ENCODE measurements around the gene IGSF22. TPM values are rescaled to one million over a fixed set of nuclear protein-coding genes. Genes with fewer than 3 reads are reported as not detected.

IGSF22 gene
- total RNA-seq, 4 donors from 2014 or later, result not detected

DNA sequence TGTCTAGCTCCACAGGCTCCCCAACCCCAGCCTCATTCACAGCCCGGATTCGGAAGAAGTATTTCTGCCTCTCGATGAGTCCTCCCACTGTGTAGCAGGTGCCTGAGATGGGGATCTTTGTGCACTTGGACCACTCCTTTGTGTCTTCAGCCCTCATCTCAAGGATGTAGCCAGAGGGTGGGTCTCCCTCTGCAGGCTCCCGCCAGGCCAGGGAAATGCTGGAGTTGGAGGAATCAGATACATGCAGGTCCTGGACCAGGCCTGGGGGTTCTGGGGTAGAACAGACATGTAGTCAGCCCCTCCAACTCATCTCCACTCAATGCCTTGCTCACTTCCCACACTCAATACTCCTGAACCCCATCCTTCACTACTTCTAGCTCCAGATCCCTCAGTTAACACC, 16.6 kb downstream of the IGSF22 start:
- TF ChIP-seq, protein P1, sequence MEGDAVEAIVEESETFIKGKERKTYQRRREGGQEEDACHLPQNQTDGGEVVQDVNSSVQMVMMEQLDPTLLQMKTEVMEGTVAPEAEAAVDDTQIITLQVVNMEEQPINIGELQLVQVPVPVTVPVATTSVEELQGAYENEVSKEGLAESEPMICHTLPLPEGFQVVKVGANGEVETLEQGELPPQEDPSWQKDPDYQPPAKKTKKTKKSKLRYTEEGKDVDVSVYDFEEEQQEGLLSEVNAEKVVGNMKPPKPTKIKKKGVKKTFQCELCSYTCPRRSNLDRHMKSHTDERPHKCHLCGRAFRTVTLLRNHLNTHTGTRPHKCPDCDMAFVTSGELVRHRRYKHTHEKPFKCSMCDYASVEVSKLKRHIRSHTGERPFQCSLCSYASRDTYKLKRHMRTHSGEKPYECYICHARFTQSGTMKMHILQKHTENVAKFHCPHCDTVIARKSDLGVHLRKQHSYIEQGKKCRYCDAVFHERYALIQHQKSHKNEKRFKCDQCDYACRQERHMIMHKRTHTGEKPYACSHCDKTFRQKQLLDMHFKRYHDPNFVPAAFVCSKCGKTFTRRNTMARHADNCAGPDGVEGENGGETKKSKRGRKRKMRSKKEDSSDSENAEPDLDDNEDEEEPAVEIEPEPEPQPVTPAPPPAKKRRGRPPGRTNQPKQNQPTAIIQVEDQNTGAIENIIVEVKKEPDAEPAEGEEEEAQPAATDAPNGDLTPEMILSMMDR (IDR thresholded peaks at IDR 0.05 in 4 of 5, conservative IDR thresholded peaks at IDR 0.05 in 1 of 5), result no peak
- no peak for TF ChIP-seq POLR2A (IDR thresholded peaks at IDR 0.05)
- Histone ChIP-seq H3K9me3 (no peaks in the 10 kb centered on the region), H3K4me1 (peaks cover 7 to 16% of the 10 kb centered on the region in 2 donors), H3K4me3 (no peak overlapping the region), H3K27ac (no peak overlapping the region), H3K36me3 (no peaks in the 10 kb centered on the region), H3K27me3 (peaks cover 0 to 21% (median 2%) of the 10 kb centered on the region in 3 donors)
- ATAC-seq (no peak), DNase-seq (no peak)
- intact Hi-C loops (cut with DNase I; ENCODE audit: low total_unique reads), result no loop called here
- in situ Hi-C loops (cut with MboI; ENCODE audit: low sequenced_read_pairs in 4 of 4), result no loop called here

DNA sequence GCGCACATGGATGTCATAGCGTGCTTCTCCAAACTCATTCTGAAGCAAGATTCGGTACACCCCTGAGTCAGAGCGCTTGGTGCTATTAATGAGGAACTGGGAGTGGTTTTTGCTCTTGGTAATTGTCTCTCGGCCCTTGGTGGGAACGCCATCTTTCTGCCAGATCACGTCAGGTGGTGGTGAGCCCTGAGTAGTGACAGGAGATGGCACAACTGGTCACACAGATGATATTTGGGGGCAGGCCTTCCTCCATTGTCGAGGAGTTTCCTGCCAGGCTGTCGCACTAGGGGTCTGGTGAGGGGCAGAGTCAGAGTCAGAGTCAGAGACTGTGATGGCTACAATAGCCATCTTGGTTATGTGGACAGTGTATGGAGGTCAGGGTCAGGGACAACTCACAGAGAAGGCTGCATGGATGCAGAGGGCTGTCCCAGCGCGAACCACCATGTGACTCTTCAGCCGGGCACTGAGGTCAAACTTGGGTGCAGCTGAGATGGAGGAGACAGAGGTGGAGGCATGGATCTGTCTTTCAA, 18.1 kb downstream of the IGSF22 start:
- Histone ChIP-seq H3K4me1 (peaks cover 7 to 16% of the 10 kb centered on the region in 2 donors), H3K9me3 (no peaks in the 10 kb centered on the region), H3K4me3 (no peak overlapping the region), H3K27ac (no peak overlapping the region), H3K36me3 (no peaks in the 10 kb centered on the region), H3K27me3 (peaks cover 0 to 21% (median 2%) of the 10 kb centered on the region in 3 donors)
- DNase-seq (no peak), ATAC-seq (no peak)
- no peak for TF ChIP-seq POLR2A (IDR thresholded peaks at IDR 0.05)
- TF ChIP-seq, protein P1 (IDR thresholded peaks at IDR 0.05 in 4 of 5, conservative IDR thresholded peaks at IDR 0.05 in 1 of 5), result no peak
- intact Hi-C loops (cut with DNase I; ENCODE audit: low total_unique reads), result no loop called here
- in situ Hi-C loops (cut with MboI; ENCODE audit: low sequenced_read_pairs in 4 of 4), result no loop called here

DNA sequence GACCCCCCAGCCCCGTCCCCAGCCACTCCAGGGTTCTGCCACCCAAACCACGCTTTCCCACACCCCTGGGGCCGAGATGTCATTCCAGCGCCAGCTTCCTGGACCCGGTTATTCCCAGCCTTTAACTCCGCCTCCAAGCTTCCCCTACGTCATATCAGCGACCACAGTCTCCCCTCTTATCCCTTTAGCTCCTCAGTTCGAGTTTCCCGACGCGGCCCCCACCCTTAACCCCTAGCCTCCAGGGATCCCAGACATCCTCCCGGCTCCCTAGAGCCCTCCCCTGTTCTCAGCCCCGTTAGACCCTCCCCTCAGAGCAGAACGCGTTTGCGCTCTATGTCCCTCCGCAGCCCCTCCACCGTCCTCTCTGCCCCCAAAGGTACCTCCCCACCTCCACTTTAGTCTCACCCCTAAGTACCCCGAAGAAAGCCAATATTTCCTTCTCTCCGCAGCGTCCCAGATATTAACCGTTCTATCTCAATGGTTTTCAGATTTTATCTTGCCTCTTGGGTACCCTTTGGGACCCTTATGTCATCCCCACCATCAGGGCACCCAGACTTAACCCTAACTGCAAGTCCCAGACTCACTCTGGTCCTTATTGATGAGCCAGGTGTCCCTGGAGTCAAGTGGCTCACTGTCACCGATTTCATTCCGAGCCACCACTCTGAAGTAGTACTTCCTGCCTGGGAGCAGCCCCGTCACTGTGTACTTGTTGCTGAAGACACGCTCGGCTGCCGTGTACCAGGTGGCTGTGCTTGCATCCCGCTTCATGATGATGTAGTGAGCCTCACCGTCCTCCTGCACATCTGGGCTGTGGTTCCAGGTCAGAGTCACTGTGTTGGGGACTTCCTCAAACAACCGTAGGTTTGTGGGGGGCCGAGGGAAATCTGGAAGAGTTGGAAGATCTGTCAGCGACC, 19.4 kb downstream of the IGSF22 start:
- intact Hi-C loops (cut with DNase I; ENCODE audit: low total_unique reads) (no loop called here), in situ Hi-C loops (cut with MboI; ENCODE audit: low sequenced_read_pairs in 4 of 4) (no loop called here)
- H3K36me3 ChIP-seq, result peaks cover 0 to 5% of the 10 kb centered on the region in 2 donors
- ATAC-seq (peak; percentile 50 to 54), DNase-seq (no peak)
- H3K9me3 ChIP-seq, result no peaks in the 10 kb centered on the region
- peak overlapping the region; percentile 64 to 73 (median 67) for H3K27ac ChIP-seq
- peaks cover 7 to 16% of the 10 kb centered on the region in 2 donors for H3K4me1 ChIP-seq
- TF ChIP-seq POLR2A (IDR thresholded peaks at IDR 0.05), result no peak
- TF ChIP-seq, protein P1 (IDR thresholded peaks at IDR 0.05 in 4 of 5, conservative IDR thresholded peaks at IDR 0.05 in 1 of 5), result no peak
- peak overlapping the region; percentile 55 to 66 (median 60) for H3K4me3 ChIP-seq
- peaks cover 0 to 21% (median 2%) of the 10 kb centered on the region in 3 donors for H3K27me3 ChIP-seq

DNA sequence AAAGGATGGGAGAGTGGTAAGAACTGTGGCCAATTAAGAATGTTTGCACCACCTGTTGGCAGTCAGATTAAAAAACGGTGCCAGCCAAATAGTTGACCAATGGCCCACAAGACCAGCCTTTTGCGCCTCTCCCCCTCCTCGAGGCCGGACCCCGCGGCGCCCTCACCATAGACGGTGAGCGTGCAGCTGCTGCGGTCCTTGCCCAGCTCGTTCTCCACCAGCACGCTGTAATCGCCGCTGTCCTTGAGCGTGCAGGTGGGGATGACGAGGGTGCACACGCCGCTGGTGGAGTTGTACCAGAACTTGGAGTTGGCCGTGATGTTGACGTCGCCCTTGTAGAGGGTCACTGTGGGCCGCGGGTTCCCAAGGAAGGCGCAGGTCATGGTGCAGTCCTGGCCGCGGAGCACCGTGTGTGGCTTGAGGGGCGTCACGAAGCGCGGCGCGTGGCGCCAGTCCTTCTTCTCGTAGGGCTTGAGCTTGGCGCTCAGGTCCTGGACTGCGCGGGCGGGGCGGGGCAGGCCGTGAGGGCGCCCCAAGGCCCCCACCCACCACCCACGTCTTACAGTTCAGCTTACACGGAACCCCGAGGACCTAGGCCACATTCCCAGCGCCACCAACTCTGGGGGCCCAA, 20.2 kb downstream of the IGSF22 start:
- H3K4me3 ChIP-seq, result peak overlapping the region; percentile 55 to 66 (median 60)
- H3K36me3 ChIP-seq, result peaks cover 0 to 10% of the 10 kb centered on the region in 2 donors
- H3K4me1 ChIP-seq, result peaks cover 7 to 16% of the 10 kb centered on the region in 2 donors
- H3K27ac ChIP-seq, result peak overlapping the region; percentile 64 to 73 (median 67)
- DNase-seq (no peak), ATAC-seq (peak; percentile 15 to 32)
- in situ Hi-C loops (cut with MboI; ENCODE audit: low sequenced_read_pairs in 4 of 4), result no loop called here
- intact Hi-C loops (cut with DNase I; ENCODE audit: low total_unique reads), result no loop called here
- peaks cover 0 to 21% (median 2%) of the 10 kb centered on the region in 3 donors for H3K27me3 ChIP-seq
- H3K9me3 ChIP-seq, result no peaks in the 10 kb centered on the region
- TF ChIP-seq POLR2A (IDR thresholded peaks at IDR 0.05), result no peak
- TF ChIP-seq, protein P1 (IDR thresholded peaks at IDR 0.05 in 4 of 5, conservative IDR thresholded peaks at IDR 0.05 in 1 of 5), result no peak
